Keratinocyte (primary cell): ENCODE data around the gene FANCC. TPM values are rescaled to one million over a fixed set of nuclear protein-coding genes. Genes with fewer than 3 reads are reported as not detected.

Source experiments
- DNase-seq: peaks from one replicate; pipeline ENCODE4 v3.0.0-alpha.2; 2011; ENCODE audit warnings: low read depth, missing footprints, low spot score
- FAIRE-seq: peaks from 2 replicates; lab custom pipeline; 2011; peaks lifted over from hg19 to GRCh38; lab: Jason Lieb, UNC
- H2AFZ ChIP-seq: 2 replicates; pipeline ENCODE4 v1.6.0; 2012; ENCODE audit warnings: low read length, control low read depth, inconsistent platforms; ENCODE audit not compliant: control insufficient read depth
- H3K27ac ChIP-seq: 2 replicates; pipeline ENCODE4 v1.5.1; 2011; ENCODE audit warnings: low read length; ENCODE audit not compliant: control insufficient read depth, insufficient read depth
- H3K27me3 ChIP-seq: 3 replicates; pipeline ENCODE4 v1.6.0; 2011; ENCODE audit warnings: low read length; ENCODE audit not compliant: control insufficient read depth, insufficient read depth; ENCODE audit errors: extremely low read depth
- H3K36me3 ChIP-seq, 2 experiments: 2 replicates in 1 of 2; 3 replicates in 1 of 2; pipeline ENCODE4 v1.5.1; 2011; ENCODE audit warnings: low read length in 2 of 2, mild to moderate bottlenecking in 1 of 2; ENCODE audit not compliant: control insufficient read depth in 2 of 2, insufficient read depth in 2 of 2; ENCODE audit errors: extremely low read depth in 1 of 2
- H3K4me1 ChIP-seq: 3 replicates; pipeline ENCODE4 v1.5.1; 2011; ENCODE audit warnings: low read length; ENCODE audit not compliant: control insufficient read depth, insufficient read depth; ENCODE audit errors: extremely low read depth
- H3K4me2 ChIP-seq: 3 replicates; pipeline ENCODE4 v1.6.0; 2011; ENCODE audit warnings: low read depth, low read length; ENCODE audit not compliant: control insufficient read depth, insufficient read depth; ENCODE audit errors: extremely low read depth
- H3K4me3 ChIP-seq, 3 experiments: fragments of 200-600 bp in 1 of 3; sonication (generic) in 1 of 3; 2 replicates in 2 of 3; 3 replicates in 1 of 3; pipeline ENCODE4 v1.5.1; 2011 to 2016; ENCODE audit warnings: low read length in 3 of 3, mild to moderate bottlenecking in 3 of 3, control low read depth in 2 of 3, inconsistent platforms in 1 of 3, low read depth in 1 of 3, mixed read lengths in 1 of 3, mixed run types in 1 of 3, moderate library complexity in 1 of 3; ENCODE audit not compliant: control insufficient read depth in 2 of 3, insufficient read depth in 2 of 3; ENCODE audit errors: extremely low read depth in 1 of 3
- H3K79me2 ChIP-seq: 2 replicates; pipeline ENCODE4 v1.6.0; 2012; ENCODE audit warnings: low read length; ENCODE audit not compliant: control insufficient read depth, insufficient read depth
- H3K9ac ChIP-seq: 3 replicates; pipeline ENCODE4 v1.6.0; 2011; ENCODE audit warnings: low read length; ENCODE audit not compliant: control insufficient read depth, insufficient read depth; ENCODE audit errors: extremely low read depth
- H3K9me1 ChIP-seq: 3 replicates; pipeline ENCODE4 v1.6.0; 2011; ENCODE audit warnings: low read length; ENCODE audit not compliant: control insufficient read depth, insufficient read depth; ENCODE audit errors: extremely low read depth
- H3K9me3 ChIP-seq: 2 replicates; pipeline ENCODE4 v1.5.1; 2012; ENCODE audit warnings: low read depth, low read length; ENCODE audit not compliant: control insufficient read depth
- H4K20me1 ChIP-seq: 3 replicates; pipeline ENCODE4 v1.6.0; 2011; ENCODE audit warnings: low read length; ENCODE audit not compliant: control insufficient read depth, insufficient read depth; ENCODE audit errors: extremely low read depth
- CTCF ChIP-seq, 3 experiments: IDR thresholded peaks in 1 of 3; conservative IDR thresholded peaks in 1 of 3; optimal IDR thresholded peaks in 1 of 3; 2 replicates in 2 of 3; 3 replicates in 1 of 3; pipeline versions ENCODE3 to v1.5.1; 2011; ENCODE audit warnings: low read length in 3 of 3, mild to moderate bottlenecking in 3 of 3, moderate library complexity in 2 of 3, control low read depth in 1 of 3, inconsistent platforms in 1 of 3; ENCODE audit not compliant: insufficient read depth in 2 of 3; ENCODE audit errors: extremely low read depth in 1 of 3
- EZH2 ChIP-seq: IDR thresholded peaks from one replicate; pipeline ENCODE4 v1.6.1; 2012; ENCODE audit warnings: inconsistent platforms, mild to moderate bottlenecking, low read length, moderate library complexity
- dilution Hi-C: fragments of 300-500 bp; cut with MboI; formaldehyde crosslinking; loops from one replicate; pipeline ENCODE4 v1.7.0; 2020; ENCODE audit warnings: low sequenced_read_pairs; ENCODE audit not compliant: extremely low pct_ligation_motif_present
- polyA plus RNA-seq, 5 experiments: library from polyadenylated mRNA; depleted of rRNA in 3 of 5; stranded (reverse) in 3 of 5; stranded (forward) in 1 of 5; unstranded in 1 of 5; fragments of >200 nt; gene quantifications; 1 replicate in 1 of 5; 2 replicates in 3 of 5; 3 replicates in 1 of 5; pipeline versions ENCODE4 v1.2.1 to v1.2.3, GENCODE V29; 2011 to 2012; ENCODE audit warnings: missing spikeins in 2 of 5, low read depth in 1 of 5, low replicate concordance in 1 of 5

Gene FANCC
- polyA plus RNA-seq, 1 donor (not counting 4 experiments of a cell fraction or from before 2014, with no cell fraction given), result 8.3 TPM

DNA sequence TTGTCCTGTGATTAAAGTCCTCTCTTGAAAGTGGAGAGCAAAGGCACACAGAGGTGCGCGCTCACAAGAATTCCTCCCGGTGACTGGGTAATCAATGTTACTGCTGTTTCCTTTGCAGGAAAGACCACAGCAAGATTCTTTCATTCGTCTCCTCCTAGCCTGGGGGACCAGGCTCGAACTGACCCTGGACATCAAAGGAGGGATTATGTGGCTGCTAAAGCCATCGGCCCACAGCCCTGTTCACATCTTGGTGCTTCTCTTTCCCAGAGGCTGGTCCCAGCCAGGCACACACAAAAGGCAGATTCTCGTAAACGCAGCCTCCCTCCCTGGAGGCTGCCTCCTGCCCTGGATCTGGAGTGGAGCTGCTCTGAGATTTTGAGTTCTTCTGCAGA lies 230.9 kb downstream of the FANCC start:
- Histone ChIP-seq H3K27ac (no peak overlapping the region), H3K9me3 (no peaks in the 10 kb centered on the region), H3K9ac (no peak overlapping the region), H3K4me3 (no peak overlapping the region), H2AFZ (no peak overlapping the region), H3K36me3 (peaks cover 39 to 44% of the 10 kb centered on the region in 2 experiments), H3K9me1 (no peaks in the 10 kb centered on the region), H3K4me1 (peaks cover 6% of the 10 kb centered on the region), H3K27me3 (no peaks in the 10 kb centered on the region), H3K4me2 (no peak overlapping the region), H4K20me1 (no peaks in the 10 kb centered on the region), H3K79me2 (peaks cover 7% of the 10 kb centered on the region)
- DNase-seq (no peak), FAIRE-seq (no peak)
- TF ChIP-seq CTCF (optimal IDR thresholded peaks at IDR 0.05 in 1 of 3, IDR thresholded peaks at IDR 0.05 in 1 of 3, conservative IDR thresholded peaks at IDR 0.05 in 1 of 3; ENCODE audit: extremely low read depth in 1 of 3, insufficient read depth in 2 of 3, low read length in 3 of 3) (no peak), EZH2 (no peak)
- dilution Hi-C loops, result no loop called here

DNA sequence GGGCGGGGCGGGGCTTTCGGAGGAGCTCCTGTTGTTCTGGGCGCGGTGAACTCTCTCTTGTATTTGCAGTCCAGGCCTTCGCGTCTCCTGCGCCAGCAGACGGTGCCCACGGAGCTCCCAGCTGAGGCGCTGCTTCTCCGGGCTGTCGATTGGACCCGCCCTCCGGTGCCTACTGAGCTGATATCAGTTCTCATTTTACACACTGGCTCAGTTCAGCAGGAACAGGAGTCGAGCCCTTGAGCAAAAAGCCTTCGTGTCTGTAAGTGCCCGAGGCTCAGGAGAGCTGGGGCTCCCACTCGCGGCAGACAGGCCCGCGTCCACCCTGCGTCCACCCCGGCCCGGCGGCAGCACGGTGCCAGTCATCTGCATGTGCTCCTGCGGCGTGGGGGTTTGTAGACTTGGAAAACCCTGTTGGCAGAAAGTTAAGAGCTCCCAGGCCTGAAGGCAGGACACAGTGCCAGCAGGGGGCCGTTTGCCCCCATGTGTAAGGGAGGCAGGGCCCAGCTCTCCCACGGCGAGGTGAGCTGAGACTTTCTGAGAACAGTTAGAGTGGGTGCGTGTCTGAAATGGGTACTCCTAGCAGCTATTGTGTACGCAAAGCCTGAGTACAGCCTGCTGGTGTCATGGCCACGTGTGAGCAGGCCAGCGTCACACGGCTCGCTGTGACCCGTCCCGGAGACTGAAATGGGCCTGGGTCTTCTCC lies 231.5 kb downstream of the FANCC start:
- Histone ChIP-seq H2AFZ (no peak overlapping the region), H3K4me2 (no peak overlapping the region), H3K4me3 (no peak overlapping the region), H4K20me1 (no peaks in the 10 kb centered on the region), H3K9ac (no peak overlapping the region), H3K36me3 (peaks cover 41 to 49% of the 10 kb centered on the region in 2 experiments), H3K27me3 (no peaks in the 10 kb centered on the region), H3K4me1 (peaks cover 2% of the 10 kb centered on the region), H3K9me3 (no peaks in the 10 kb centered on the region), H3K9me1 (no peaks in the 10 kb centered on the region), H3K79me2 (peaks cover 7% of the 10 kb centered on the region), H3K27ac (no peak overlapping the region)
- FAIRE-seq, result no peak
- TF ChIP-seq CTCF (optimal IDR thresholded peaks at IDR 0.05 in 1 of 3, IDR thresholded peaks at IDR 0.05 in 1 of 3, conservative IDR thresholded peaks at IDR 0.05 in 1 of 3; ENCODE audit: extremely low read depth in 1 of 3, insufficient read depth in 2 of 3, low read length in 3 of 3) (no peak), EZH2 (no peak)
- dilution Hi-C loops, result no loop called here
- DNase-seq, result no peak
